ENCODE measurements around the gene TOMM7. TPM values are rescaled to one million over a fixed set of nuclear protein-coding genes. Genes with fewer than 3 reads are reported as not detected.

TOMM7 gene
- total RNA-seq, 2 donors from 2014 or later = 335 to 356 TPM

DNA sequence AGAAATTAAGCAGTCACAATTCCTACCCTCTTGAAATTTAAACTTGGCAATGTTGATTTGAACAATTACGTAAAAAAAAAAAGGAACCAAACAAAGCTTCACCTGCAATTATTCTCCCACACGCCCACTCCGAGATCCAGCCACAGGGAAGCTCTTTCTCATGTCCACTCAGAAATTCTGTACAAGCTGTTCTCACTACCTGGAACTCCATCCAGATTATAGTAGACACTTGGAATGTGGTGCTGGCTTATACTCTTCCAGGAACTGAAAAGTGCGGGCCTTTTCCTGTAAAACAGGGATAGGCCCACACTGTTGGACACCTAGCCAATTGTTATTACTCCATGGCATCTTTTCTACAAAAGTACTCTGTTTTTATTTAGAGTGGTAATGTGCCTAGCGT, 20.3 kb upstream of the TOMM7 start:
- peaks cover 3% of the 10 kb centered on the region for H3K9me3 Mint-ChIP-seq
- no peak overlapping the region for H3K4me3 ChIP-seq (ENCODE audit: low read length)
- DNase-seq = no peak
- H3K27me3 Mint-ChIP-seq (ENCODE audit: insufficient read depth) = peaks cover 9% of the 10 kb centered on the region
- H3K4me3 Mint-ChIP-seq = no peak overlapping the region
- H3K36me3 Mint-ChIP-seq (ENCODE audit: low read depth) = no peaks in the 10 kb centered on the region
- H3K9ac ChIP-seq (ENCODE audit: extremely low read depth, low read length, poor library complexity, severe bottlenecking) = no peak overlapping the region
- H3K4me1 ChIP-seq (ENCODE audit: control insufficient read depth, insufficient read depth, low read length) = no peaks in the 10 kb centered on the region
- H3K4me1 Mint-ChIP-seq = peaks cover 27% of the 10 kb centered on the region
- no peaks in the 10 kb centered on the region for H3K9me3 ChIP-seq (ENCODE audit: control insufficient read depth, low read length)
- H3K27ac ChIP-seq (ENCODE audit: low read depth, low read length) = no peak overlapping the region
- 73 to 83% methylated on average over 2 to 5 of the region's 5 CpGs for WGBS, 2 experiments (ENCODE audit: insufficient coverage in 1 of 2, insufficient read length in 1 of 2)
- H3K36me3 ChIP-seq (ENCODE audit: control insufficient read depth, insufficient read depth, low read length) = no peaks in the 10 kb centered on the region
- peak overlapping the region; percentile 27 for H3K27ac Mint-ChIP-seq
- TF ChIP-seq, protein P1, sequence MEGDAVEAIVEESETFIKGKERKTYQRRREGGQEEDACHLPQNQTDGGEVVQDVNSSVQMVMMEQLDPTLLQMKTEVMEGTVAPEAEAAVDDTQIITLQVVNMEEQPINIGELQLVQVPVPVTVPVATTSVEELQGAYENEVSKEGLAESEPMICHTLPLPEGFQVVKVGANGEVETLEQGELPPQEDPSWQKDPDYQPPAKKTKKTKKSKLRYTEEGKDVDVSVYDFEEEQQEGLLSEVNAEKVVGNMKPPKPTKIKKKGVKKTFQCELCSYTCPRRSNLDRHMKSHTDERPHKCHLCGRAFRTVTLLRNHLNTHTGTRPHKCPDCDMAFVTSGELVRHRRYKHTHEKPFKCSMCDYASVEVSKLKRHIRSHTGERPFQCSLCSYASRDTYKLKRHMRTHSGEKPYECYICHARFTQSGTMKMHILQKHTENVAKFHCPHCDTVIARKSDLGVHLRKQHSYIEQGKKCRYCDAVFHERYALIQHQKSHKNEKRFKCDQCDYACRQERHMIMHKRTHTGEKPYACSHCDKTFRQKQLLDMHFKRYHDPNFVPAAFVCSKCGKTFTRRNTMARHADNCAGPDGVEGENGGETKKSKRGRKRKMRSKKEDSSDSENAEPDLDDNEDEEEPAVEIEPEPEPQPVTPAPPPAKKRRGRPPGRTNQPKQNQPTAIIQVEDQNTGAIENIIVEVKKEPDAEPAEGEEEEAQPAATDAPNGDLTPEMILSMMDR (conservative IDR thresholded peaks at IDR 0.05) = no peak
- no peaks in the 10 kb centered on the region for H3K27me3 ChIP-seq (ENCODE audit: control insufficient read depth, insufficient read depth, low read length, poor library complexity, severe bottlenecking)

DNA sequence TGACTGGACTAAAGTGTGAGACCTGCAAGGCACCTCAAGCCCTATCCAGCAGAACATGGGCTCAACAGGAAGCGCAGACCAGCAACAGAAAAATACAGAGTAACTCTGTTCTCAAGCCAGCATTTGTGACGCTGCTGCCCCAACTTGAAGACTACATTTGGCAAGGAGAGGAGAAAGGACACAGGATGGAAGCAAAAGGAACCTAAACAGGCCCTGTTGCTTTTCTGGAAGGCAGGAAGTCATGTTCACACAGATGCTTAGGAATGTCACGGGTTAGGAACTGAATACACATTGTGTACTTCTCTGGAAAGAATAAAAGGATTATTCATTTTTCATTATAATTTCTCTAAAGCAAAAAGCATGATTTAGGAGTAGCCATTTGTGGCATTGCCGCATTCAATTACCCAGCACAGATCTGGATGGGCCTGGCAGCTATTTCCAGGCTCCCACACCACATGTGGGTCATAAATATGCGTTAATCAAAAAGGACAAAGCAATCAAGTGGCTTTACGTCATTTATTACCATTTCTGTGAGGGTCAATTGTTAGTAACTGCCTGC, 19.8 kb upstream of the TOMM7 start:
- Mint-ChIP-seq H3K27me3 (ENCODE audit: insufficient read depth) (peaks cover 9% of the 10 kb centered on the region), H3K9me3 (peaks cover 3% of the 10 kb centered on the region), H3K4me1 (peaks cover 27% of the 10 kb centered on the region), H3K36me3 (ENCODE audit: low read depth) (no peaks in the 10 kb centered on the region), H3K4me3 (no peak overlapping the region), H3K27ac (peak overlapping the region; percentile 26)
- TF ChIP-seq, protein P1 (conservative IDR thresholded peaks at IDR 0.05) = no peak
- Histone ChIP-seq H3K9ac (ENCODE audit: extremely low read depth, low read length, poor library complexity, severe bottlenecking) (no peak overlapping the region), H3K4me3 (ENCODE audit: low read length) (no peak overlapping the region), H3K4me1 (ENCODE audit: control insufficient read depth, insufficient read depth, low read length) (no peaks in the 10 kb centered on the region), H3K27ac (ENCODE audit: low read depth, low read length) (peak overlapping the region; percentile 68), H3K9me3 (ENCODE audit: control insufficient read depth, low read length) (no peaks in the 10 kb centered on the region), H3K27me3 (ENCODE audit: control insufficient read depth, insufficient read depth, low read length, poor library complexity, severe bottlenecking) (no peaks in the 10 kb centered on the region), H3K36me3 (ENCODE audit: control insufficient read depth, insufficient read depth, low read length) (no peaks in the 10 kb centered on the region)
- peak; percentile 66 for DNase-seq
- 86 to 94% methylated on average over 4 to 6 of the region's 6 CpGs for WGBS, 2 experiments (ENCODE audit: insufficient coverage in 1 of 2, insufficient read length in 1 of 2)

DNA sequence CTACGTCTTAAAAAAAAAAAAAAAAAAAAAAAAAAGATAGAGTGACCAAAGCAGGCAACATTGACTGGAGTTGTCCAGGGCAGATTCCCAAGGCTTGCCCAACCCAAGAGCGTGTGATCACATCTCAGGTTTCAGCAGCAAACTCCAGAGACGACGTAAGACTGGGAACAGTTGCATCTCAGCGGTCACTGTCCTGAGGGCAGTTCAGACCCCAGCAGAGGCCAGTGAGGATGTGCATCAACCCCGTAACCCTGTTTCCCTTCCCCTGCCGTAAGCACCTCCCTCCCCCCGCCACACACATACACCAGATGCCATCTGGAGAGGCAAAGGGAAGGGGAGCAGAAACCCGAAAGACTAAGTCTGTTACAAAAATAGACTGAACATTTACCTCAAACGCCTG, 19.3 kb upstream of the TOMM7 start:
- H3K4me3 Mint-ChIP-seq = no peak overlapping the region
- peak overlapping the region; percentile 26 for H3K27ac Mint-ChIP-seq
- peaks cover 9% of the 10 kb centered on the region for H3K27me3 Mint-ChIP-seq (ENCODE audit: insufficient read depth)

More for the DNA sequence above, 19.3 kb upstream of the TOMM7 start:
- DNase-seq = peak; percentile 60
- Histone ChIP-seq H3K4me3 (ENCODE audit: low read length) (no peak overlapping the region), H3K36me3 (ENCODE audit: control insufficient read depth, insufficient read depth, low read length) (no peaks in the 10 kb centered on the region), H3K9ac (ENCODE audit: extremely low read depth, low read length, poor library complexity, severe bottlenecking) (no peak overlapping the region), H3K4me1 (ENCODE audit: control insufficient read depth, insufficient read depth, low read length) (no peaks in the 10 kb centered on the region), H3K27ac (ENCODE audit: low read depth, low read length) (peak overlapping the region; percentile 68), H3K9me3 (ENCODE audit: control insufficient read depth, low read length) (no peaks in the 10 kb centered on the region), H3K27me3 (ENCODE audit: control insufficient read depth, insufficient read depth, low read length, poor library complexity, severe bottlenecking) (no peaks in the 10 kb centered on the region)
- H3K4me1 Mint-ChIP-seq = peaks cover 27% of the 10 kb centered on the region
- no peaks in the 10 kb centered on the region for H3K36me3 Mint-ChIP-seq (ENCODE audit: low read depth)
- 90 to 92% methylated on average over 6 to 10 of the region's 10 CpGs for WGBS, 2 experiments (ENCODE audit: insufficient coverage in 1 of 2, insufficient read length in 1 of 2)
- TF ChIP-seq, protein P1 (conservative IDR thresholded peaks at IDR 0.05) = no peak
- peaks cover 3% of the 10 kb centered on the region for H3K9me3 Mint-ChIP-seq
